HCT116 (cell line): ENCODE data around the gene JAK3. TPM values are rescaled to one million over a fixed set of nuclear protein-coding genes. Genes with fewer than 3 reads are reported as not detected.

Experiments used
- CTCF ChIP-seq, 3 experiments: fragments of 200-600 bp in 1 of 3; sonication (generic) in 1 of 3; IDR thresholded peaks in 2 of 3; conservative IDR thresholded peaks in 1 of 3; 2 replicates each; pipeline ENCODE4 v1.5.1; 2012 to 2017; ENCODE audit warnings: low read depth in 2 of 3, low read length in 2 of 3, antibody characterized with exemption in 1 of 3, borderline replicate concordance in 1 of 3, control low read depth in 1 of 3, mild to moderate bottlenecking in 1 of 3, mixed read lengths in 1 of 3, mixed run types in 1 of 3, moderate library complexity in 1 of 3; ENCODE audit not compliant: insufficient read depth in 1 of 3
- EZH2 ChIP-seq: fragments of 200-600 bp; sonication (generic); IDR thresholded peaks from 2 replicates; pipeline ENCODE4 v1.6.1; 2017; ENCODE audit warnings: antibody characterized with exemption, mixed run types
- FOSL1 ChIP-seq: IDR thresholded peaks from 2 replicates; pipeline ENCODE4 v1.6.1; 2012; ENCODE audit warnings: low read depth
- JUND ChIP-seq: IDR thresholded peaks from 2 replicates; pipeline ENCODE4 v1.6.1; 2012
- SIN3A ChIP-seq: IDR thresholded peaks from 2 replicates; pipeline ENCODE4 v1.6.1; 2012; ENCODE audit warnings: low read depth
- SP1 ChIP-seq: IDR thresholded peaks from 2 replicates; pipeline ENCODE4 v1.6.1; 2012; ENCODE audit warnings: low read depth
- SRF ChIP-seq: IDR thresholded peaks from 2 replicates; pipeline ENCODE4 v1.6.1; 2012; ENCODE audit warnings: low read depth
- YY1 ChIP-seq: IDR thresholded peaks from 2 replicates; pipeline ENCODE4 v1.6.1; 2011; ENCODE audit warnings: low read length, low read depth, moderate library complexity, mild to moderate bottlenecking; ENCODE audit not compliant: insufficient replicate concordance; ENCODE audit errors: extremely low read depth
- ZNF274 ChIP-seq: fragments of 200-500 bp; sonication (Bioruptor generic); IDR thresholded peaks from 2 replicates; pipeline ENCODE4 v1.6.1; 2014; ENCODE audit warnings: mild to moderate bottlenecking, low read depth, low read length, inconsistent platforms
- total RNA-seq: library from RNA; stranded (reverse); gene quantifications from one replicate; pipeline ENCODE4 v1.2.1, GENCODE V29; 2021; ENCODE audit not compliant: unreplicated experiment
- TF ChIP-seq, protein P1 (sequence below): IDR thresholded peaks from 2 replicates; pipeline ENCODE4 v1.6.1; 2011; ENCODE audit warnings: mild to moderate bottlenecking, low read length, moderate library complexity; ENCODE audit not compliant: insufficient replicate concordance; ENCODE audit errors: extremely low read depth

Gene JAK3
- total RNA-seq, 1 experiment from 2014 or later = 5.7 TPM

- TF ChIP-seq SP1 = no peak
- TF ChIP-seq FOSL1 = no peak
- no peak for TF ChIP-seq EZH2
- no peak for TF ChIP-seq JUND
- TF ChIP-seq ZNF274 = no peak
- TF ChIP-seq CTCF (IDR thresholded peaks at IDR 0.05 in 2 of 3, conservative IDR thresholded peaks at IDR 0.05 in 1 of 3; ENCODE audit: borderline replicate concordance in 1 of 3, insufficient read depth in 1 of 3, low read depth in 2 of 3, low read length in 2 of 3) = no peak
- TF ChIP-seq SIN3A = no peak
- no peak for TF ChIP-seq YY1
- TF ChIP-seq, protein P1, sequence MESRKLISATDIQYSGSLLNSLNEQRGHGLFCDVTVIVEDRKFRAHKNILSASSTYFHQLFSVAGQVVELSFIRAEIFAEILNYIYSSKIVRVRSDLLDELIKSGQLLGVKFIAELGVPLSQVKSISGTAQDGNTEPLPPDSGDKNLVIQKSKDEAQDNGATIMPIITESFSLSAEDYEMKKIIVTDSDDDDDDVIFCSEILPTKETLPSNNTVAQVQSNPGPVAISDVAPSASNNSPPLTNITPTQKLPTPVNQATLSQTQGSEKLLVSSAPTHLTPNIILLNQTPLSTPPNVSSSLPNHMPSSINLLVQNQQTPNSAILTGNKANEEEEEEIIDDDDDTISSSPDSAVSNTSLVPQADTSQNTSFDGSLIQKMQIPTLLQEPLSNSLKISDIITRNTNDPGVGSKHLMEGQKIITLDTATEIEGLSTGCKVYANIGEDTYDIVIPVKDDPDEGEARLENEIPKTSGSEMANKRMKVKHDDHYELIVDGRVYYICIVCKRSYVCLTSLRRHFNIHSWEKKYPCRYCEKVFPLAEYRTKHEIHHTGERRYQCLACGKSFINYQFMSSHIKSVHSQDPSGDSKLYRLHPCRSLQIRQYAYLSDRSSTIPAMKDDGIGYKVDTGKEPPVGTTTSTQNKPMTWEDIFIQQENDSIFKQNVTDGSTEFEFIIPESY = no peak
- TF ChIP-seq SRF = no peak
- TF ChIP-seq, all 23 proteins: peak for 0
These were observed 15.2 kb downstream of the JAK3 start (continued) for GRCh38 chr19:17832443-17833208.
